ENCODE results near the gene IL3RA. TPM values are rescaled to one million over a fixed set of nuclear protein-coding genes. Genes with fewer than 3 reads are reported as not detected.

Gene IL3RA
- total RNA-seq, 4 donors from 2014 or later: 3.3 to 17.7 (median 6.3) TPM

- Histone ChIP-seq H3K4me1 (no peaks in the 10 kb centered on the region), H3K36me3 (peaks cover 0 to 74% (median 0%) of the 10 kb centered on the region in 3 donors), H3K27ac (no peak overlapping the region), H3K27me3 (no peaks in the 10 kb centered on the region), H3K4me3 (no peak overlapping the region), H3K9me3 (no peaks in the 10 kb centered on the region)
- WGBS, 2 donors: 86 to 96% methylated on average over 30 to 31 of the region's 31 CpGs
- no peak for TF ChIP-seq POLR2A (IDR thresholded peaks at IDR 0.05)
- TF ChIP-seq, protein P1, sequence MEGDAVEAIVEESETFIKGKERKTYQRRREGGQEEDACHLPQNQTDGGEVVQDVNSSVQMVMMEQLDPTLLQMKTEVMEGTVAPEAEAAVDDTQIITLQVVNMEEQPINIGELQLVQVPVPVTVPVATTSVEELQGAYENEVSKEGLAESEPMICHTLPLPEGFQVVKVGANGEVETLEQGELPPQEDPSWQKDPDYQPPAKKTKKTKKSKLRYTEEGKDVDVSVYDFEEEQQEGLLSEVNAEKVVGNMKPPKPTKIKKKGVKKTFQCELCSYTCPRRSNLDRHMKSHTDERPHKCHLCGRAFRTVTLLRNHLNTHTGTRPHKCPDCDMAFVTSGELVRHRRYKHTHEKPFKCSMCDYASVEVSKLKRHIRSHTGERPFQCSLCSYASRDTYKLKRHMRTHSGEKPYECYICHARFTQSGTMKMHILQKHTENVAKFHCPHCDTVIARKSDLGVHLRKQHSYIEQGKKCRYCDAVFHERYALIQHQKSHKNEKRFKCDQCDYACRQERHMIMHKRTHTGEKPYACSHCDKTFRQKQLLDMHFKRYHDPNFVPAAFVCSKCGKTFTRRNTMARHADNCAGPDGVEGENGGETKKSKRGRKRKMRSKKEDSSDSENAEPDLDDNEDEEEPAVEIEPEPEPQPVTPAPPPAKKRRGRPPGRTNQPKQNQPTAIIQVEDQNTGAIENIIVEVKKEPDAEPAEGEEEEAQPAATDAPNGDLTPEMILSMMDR (IDR thresholded peaks at IDR 0.05): no peak
- TF ChIP-seq EP300 (IDR thresholded peaks at IDR 0.05): no peak
- no peak for DNase-seq (ENCODE audit: low spot score in 2 of 2)
Measured at GRCh38 chrX:1412551-1413161, 76.1 kb downstream of the IL3RA start.

DNA sequence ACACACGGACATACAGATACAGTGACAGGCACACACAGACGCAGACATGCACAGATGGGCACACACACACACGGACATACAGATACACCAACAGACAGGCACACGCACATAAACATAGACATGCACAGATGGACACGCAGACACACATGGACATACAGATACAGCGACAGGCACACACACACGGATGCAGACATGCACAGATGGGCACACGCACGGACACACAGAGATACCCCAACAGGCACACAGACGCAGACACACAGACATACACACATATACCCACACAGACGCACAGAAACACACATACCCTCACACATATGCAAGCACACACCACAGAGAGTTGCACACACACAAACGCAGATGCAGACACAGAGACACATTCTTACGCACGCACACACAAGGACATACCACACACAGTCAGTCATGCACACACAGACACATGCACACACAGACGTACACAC lies 79.8 kb downstream of the IL3RA start:
- TF ChIP-seq, protein P1 (IDR thresholded peaks at IDR 0.05): no peak
- no peak for TF ChIP-seq POLR2A (IDR thresholded peaks at IDR 0.05)
- TF ChIP-seq EP300 (IDR thresholded peaks at IDR 0.05): no peak
- Histone ChIP-seq H3K4me3 (no peak overlapping the region), H3K27me3 (no peaks in the 10 kb centered on the region), H3K27ac (no peak overlapping the region), H3K36me3 (peaks cover 3 to 93% (median 5%) of the 10 kb centered on the region in 3 donors), H3K4me1 (no peaks in the 10 kb centered on the region), H3K9me3 (peaks cover 0 to 9% (median 0%) of the 10 kb centered on the region in 4 donors)
- DNase-seq (ENCODE audit: low spot score in 2 of 2): no peak
- WGBS, 2 donors: 68 to 69% methylated on average over 15 of the region's 15 CpGs

GRCh38 chrX:1416965-1417760 lies 80.6 kb downstream of the IL3RA start:
- 69 to 76% methylated on average over 14 of the region's 14 CpGs for WGBS, 2 donors
- H3K4me1 ChIP-seq: no peaks in the 10 kb centered on the region
- no peaks in the 10 kb centered on the region for H3K27me3 ChIP-seq
- TF ChIP-seq POLR2A (IDR thresholded peaks at IDR 0.05): no peak
- no peak for TF ChIP-seq EP300 (IDR thresholded peaks at IDR 0.05)
- TF ChIP-seq, protein P1 (IDR thresholded peaks at IDR 0.05): no peak
- peaks cover 0 to 14% (median under 1%) of the 10 kb centered on the region in 4 donors for H3K9me3 ChIP-seq
- H3K27ac ChIP-seq: no peak overlapping the region
- H3K4me3 ChIP-seq: no peak overlapping the region
- H3K36me3 ChIP-seq: peaks cover 5 to 93% (median 8%) of the 10 kb centered on the region in 3 donors
- DNase-seq (ENCODE audit: low spot score in 2 of 2): no peak

DNA sequence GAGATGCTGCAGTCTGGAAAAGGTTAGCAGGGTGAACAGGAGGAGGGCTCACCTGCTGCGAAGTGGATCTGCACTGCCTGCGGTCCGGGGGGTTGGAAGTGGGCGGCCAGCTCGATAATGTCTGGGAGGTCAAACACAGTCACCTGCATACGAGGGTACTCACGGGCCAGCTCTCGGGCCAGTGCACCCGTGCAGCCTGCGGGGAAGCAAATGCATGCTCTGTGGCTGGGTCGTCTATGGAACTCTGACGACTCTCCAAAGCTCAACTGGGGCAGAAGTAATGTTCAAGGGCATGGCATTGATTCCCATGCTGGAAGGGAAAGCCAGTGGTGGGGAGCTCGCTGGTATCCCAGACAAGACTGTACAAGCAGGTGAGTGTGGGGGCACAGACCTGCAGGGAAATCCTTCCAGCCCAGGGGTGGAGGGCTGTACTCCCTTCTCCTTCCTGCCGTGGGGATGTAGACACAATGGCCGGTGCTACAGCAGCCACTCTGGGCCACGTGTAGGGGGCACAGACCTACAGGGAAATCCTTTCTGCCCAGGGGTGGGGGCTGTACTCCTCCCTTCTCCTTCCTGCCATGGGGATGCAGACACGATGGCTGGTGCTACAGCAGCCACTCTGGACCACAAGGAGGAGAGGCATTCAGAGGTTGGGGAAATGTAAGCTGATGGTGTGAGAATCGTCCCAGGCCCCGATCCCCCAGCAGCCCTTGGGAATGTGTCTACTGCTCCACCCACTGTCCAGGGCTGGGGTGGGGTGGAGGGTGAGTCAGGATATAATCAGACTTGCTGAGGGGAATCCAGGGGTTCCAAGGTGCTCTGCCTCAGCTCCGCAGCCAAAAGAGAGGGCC lies 81.6 kb downstream of the IL3RA start:
- no peak for DNase-seq (ENCODE audit: low spot score in 2 of 2)
- H3K9me3 ChIP-seq: peaks cover 0 to 24% (median 4%) of the 10 kb centered on the region in 4 donors
- 92 to 93% methylated on average over 18 to 20 of the region's 20 CpGs for WGBS, 2 donors
- H3K4me1 ChIP-seq: no peaks in the 10 kb centered on the region
- no peak overlapping the region for H3K4me3 ChIP-seq
- no peaks in the 10 kb centered on the region for H3K27me3 ChIP-seq
- H3K27ac ChIP-seq: no peak overlapping the region
- H3K36me3 ChIP-seq: peaks cover 5 to 93% (median 8%) of the 10 kb centered on the region in 3 donors
- TF ChIP-seq POLR2A (IDR thresholded peaks at IDR 0.05) (no peak), EP300 (IDR thresholded peaks at IDR 0.05) (no peak)
- TF ChIP-seq, protein P1 (IDR thresholded peaks at IDR 0.05): no peak
